GM19397 (cell line): ENCODE results near the gene CTBS.
"Not testable (repeated sequence)": the region's sequence is repeated elsewhere in the genome, so short reads cannot be mapped to it uniquely, and the experiment has no call there.

Experiments used
- ATAC-seq: cut with Tn5 transposase; IDR thresholded peaks from one replicate; pipeline ENCODE4 v1.9.1; 2021; ENCODE audit warnings: mild to moderate bottlenecking, moderate library complexity; ENCODE audit not compliant: unreplicated experiment

The CTBS gene

GRCh38 chr1:84585803-84586202 is 11.6 kb upstream of the CTBS start:
- no peak for ATAC-seq

- no peak for ATAC-seq
Observed at GRCh38 chr1:84584126-84584525, 9.9 kb upstream of the CTBS start.

DNA sequence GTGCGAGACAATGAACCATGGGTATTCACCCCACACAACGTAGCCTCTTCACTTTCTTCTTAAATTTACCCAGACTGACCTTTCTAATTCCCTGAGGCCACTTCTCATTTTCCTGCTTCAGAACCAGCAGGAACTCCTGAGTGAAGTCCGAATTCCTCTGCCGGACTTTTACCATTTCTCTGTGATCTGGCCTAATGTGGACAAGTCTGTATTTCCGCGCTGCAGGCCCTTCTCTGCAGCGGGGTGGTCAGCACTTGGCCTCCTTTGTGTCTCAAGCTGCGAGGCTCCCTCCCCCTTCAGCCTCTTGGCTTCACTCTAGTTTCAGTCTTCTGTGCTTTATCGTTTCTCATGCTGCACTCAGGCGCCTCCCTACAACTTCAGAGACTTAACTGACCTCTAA is 9.4 kb upstream of the CTBS start:
- ATAC-seq: no peak

GRCh38 chr1:84582802-84583587 is 8.8 kb upstream of the CTBS start:
- peak; percentile 53 for ATAC-seq

- no peak for ATAC-seq
Observed at GRCh38 chr1:84581648-84582047, 7.4 kb upstream of the CTBS start.

GRCh38 chr1:84574936-84575335 is 696 bp upstream of the CTBS start:
- no peak for ATAC-seq

- no peak for ATAC-seq
Observed at GRCh38 chr1:84573481-84573966, 716 bp downstream of the CTBS start.

DNA sequence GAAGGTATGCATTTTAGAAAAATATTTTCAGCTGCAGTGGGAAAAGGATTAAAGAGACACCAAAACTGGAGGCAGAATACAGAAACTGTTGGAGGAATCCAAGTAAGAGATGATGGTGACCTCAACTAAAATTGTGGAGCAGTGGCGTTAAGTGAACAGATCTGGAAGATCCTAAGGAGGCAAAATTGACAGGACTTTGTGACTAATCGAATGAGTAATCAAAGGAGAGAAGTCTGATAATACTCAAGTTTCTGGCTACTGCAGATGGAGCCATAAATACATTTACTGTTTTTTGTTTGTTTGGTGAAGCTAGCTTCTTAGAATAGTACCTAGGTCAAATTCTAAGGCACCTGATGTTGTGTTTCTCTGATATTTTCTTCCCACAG is 3.1 kb downstream of the CTBS start:
- ATAC-seq: no peak

DNA sequence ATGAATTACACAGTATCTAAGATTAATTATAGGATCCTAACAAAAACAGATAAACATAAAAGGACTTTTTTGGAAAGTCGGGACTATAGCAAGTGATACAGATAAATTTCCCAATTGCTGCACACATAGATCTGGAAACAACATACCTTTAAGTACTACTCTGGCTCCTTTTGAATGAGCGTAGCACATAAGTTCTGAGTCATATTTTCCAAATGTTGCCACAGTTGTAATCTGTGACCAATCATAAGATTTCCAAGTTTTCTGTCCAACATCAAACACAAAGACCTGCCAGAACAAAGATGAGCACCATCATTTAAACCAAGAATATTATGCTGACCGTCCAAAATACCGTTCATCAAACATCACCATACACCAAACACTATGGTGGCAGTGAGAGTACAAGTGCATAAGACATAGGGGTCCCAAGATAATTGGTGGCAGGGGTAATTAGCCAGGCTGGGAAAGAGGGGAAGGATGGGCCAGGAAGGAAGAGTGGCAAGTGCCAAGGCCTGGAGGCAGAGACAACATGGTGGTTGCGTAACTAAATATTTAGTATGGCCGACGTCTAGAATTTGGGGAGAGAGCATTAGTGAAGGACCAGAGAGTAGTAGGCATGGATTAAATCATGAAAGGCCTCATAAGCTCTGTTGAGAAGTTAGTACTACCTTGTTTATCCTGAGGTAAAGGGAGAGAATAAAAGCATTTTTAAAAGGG is 3.6 kb downstream of the CTBS start:
- no peak for ATAC-seq

DNA sequence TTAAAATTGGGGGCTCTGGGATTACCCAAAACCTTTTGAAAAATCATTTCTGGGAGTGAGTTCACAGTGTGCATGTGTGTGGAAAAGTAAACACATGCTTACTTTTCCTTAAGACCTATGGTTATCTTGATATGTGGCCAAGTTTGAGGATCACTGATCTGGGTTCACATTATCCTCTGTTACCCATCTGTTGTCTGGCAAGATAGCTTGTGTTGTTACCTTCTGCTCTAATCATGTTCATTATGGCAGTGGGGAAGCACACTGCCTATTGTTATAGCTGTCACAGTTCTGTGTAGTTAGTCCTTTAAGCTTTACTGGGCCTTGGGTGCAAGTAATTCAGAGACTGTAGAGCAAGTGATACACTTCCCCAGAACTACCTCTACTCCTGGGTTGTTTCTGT is 5.0 kb downstream of the CTBS start:
- no peak for ATAC-seq

DNA sequence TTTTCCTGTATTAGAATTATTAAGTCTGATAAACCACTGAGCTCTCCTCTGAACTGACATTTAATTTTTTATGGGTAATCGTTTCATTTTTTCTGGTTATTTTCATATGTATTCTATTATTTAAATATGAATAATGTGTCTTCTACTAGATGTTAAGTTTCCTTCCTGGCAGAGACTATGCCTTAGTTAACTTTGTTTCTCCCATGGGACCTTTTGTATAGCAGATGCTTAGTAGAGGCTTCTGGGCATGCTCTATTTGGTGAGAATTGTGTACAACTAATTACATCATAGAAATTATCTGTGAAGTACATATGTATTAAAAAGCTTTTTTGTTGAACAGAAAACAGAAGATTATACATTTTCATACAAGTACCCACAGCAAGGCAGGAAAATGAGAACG is 23.4 kb downstream of the CTBS start:
- ATAC-seq: no peak

DNA sequence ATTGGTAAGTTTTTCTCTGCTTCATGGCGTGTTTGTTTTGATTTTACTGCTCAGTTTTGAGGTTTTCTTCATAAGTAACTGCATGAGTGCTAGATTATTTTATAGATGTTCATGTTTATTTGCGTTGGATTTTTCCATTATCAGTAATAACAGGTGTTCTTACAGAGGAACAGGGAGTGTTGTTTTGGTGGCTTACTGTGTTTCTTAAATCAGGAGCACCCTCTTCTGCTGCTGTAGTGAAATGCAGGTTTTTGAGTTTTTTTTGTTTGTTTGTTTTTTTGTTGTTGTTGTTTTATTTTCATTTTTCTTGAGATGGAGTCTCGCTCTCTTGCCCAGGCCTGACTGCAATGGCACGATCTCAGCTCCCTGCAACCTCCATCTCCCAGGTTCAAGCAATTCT is 32.6 kb downstream of the CTBS start:
- no peak for ATAC-seq

DNA sequence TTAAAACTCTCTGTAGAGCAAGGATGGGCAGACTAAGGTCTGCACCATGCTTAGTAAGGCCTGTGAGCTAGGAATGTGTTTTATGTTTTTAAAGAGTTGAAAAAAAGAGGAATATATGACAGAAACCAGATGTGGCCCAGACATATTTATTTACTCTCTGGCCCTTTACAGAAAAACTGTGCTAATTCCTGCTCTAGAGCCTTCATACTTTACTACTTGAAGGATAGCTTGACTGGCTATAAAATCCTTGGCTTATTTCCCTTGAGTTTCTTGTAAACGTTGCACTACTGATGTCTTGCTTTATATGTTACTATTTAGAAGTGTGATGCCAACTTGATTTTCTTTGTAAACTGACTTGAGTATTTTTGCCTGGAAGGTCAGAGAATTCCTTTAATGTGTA is 33.5 kb downstream of the CTBS start:
- no peak for ATAC-seq

DNA sequence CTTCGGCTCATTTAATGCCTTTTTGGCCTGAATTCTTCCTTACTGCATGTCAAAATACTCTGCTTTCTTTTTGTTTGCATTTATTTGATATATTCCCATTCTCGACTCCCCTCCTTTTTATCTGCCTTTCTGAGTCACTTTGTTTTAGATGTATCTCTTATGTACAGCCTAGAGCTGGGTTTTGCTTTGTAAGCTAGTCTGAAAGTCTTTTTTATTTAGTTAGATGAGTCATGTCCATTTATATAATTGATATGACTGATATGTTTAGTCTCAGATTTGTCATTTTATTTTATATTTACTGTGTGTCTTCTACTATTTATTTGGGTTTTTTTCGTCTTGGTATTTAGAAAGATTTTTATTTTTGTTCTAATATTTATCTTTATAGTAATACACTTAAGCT is 34.3 kb downstream of the CTBS start:
- no peak for ATAC-seq

DNA sequence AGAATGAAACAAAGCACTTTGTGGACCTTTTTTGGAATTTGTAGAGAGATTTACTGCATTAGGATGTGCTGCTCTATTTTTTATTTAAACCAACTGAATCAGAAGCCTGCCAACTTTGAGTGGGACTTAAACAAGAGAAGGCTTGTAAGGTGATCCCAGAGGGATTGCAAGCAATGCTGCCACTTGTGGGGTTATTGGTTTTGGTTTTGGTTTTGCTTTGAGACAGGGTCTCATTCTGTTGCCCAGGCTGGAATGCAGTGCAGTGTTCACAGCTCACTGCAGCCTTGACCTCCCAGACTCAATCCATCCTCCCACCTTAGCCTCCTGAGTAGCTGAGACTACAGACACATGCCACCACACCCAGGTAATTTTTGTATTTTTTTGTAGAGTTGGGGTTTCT is 35.6 kb downstream of the CTBS start:
- ATAC-seq: no peak

DNA sequence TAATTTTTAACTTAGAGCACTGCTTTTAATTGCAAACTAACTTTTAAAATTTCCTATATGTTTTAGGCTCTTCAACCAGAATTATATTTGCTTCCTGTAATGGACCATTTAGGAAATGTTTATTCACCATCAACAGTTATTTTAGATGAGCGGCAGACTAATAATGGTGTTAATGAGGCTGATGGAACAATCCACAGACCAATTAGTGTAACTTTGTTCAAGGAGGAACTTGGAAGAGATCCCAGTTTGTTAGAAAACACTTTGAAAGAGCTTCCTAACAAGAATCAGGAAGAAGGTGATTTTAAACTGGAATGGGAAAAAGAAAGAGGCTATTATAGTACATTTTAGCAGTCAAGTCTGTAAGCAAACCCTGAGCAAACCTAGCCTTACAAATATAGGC is 48.5 kb downstream of the CTBS start:
- ATAC-seq: no peak

GRCh38 chr1:84524590-84524989 is 49.6 kb downstream of the CTBS start:
- no peak for ATAC-seq

- ATAC-seq: no peak
Observed at GRCh38 chr1:84510668-84511067, 63.6 kb downstream of the CTBS start.

DNA sequence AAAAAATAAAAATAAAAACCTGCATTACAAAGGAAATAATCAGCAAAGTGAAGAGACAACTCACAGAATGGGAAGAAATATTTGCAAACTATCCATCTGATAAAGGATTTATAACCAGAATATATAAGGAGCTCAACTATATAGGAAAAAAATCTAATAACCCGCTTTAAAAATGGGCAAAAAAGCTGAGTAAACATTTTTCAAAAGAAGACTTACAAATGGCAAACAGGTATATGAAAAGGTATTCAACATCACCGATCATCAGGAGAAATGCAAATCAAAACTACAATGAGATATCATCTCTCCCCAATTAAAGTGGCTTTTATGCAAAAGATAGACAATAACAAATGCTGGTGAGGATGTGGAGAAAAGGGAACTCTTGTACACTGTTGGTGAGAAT is 64.1 kb downstream of the CTBS start:
- no peak for ATAC-seq

GRCh38 chr1:84509029-84509428 is 65.2 kb downstream of the CTBS start:
- no peak for ATAC-seq

- ATAC-seq: no peak
Observed at GRCh38 chr1:84508510-84508909, 65.7 kb downstream of the CTBS start.

GRCh38 chr1:84507887-84508286 is 66.4 kb downstream of the CTBS start:
- not testable (repeated sequence) for ATAC-seq
